Liver (tissue), 9 donors: Measurements from ENCODE around the gene NFIA. TPM values are rescaled to one million over a fixed set of nuclear protein-coding genes. Genes with fewer than 3 reads are reported as not detected.
A peak's percentile ranks its signal among the peaks of the same experiment; 100 is the strongest.

Experiments used
- DNase-seq: peaks from one replicate; pipeline ENCODE4 v3.0.0-alpha.2; 2017; ENCODE audit warnings: low spot score
- H3K27ac ChIP-seq, 2 donors: one replicate each; pipeline ENCODE4 v1.7.0; 2013; ENCODE audit warnings: inconsistent platforms in 2 of 2, low read length in 2 of 2, control low read depth in 1 of 2, low read depth in 1 of 2, mild to moderate bottlenecking in 1 of 2
- H3K27me3 ChIP-seq, 4 donors: one replicate each; pipeline versions ENCODE4 v1.6.1 to v1.7.0; 2013; ENCODE audit warnings: low read length in 3 of 4, inconsistent platforms in 1 of 4, mild to moderate bottlenecking in 1 of 4, moderate library complexity in 1 of 4; ENCODE audit not compliant: control insufficient read depth in 4 of 4, insufficient read depth in 4 of 4
- H3K36me3 ChIP-seq, 4 donors: one replicate each; pipeline versions ENCODE4 v1.6.1 to v1.7.0; 2013; ENCODE audit warnings: low read length in 3 of 4, mild to moderate bottlenecking in 3 of 4, low read depth in 1 of 4, moderate library complexity in 1 of 4; ENCODE audit not compliant: control insufficient read depth in 4 of 4, insufficient read depth in 3 of 4
- H3K4me1 ChIP-seq, 4 donors: one replicate each; pipeline versions ENCODE4 v1.6.1 to v1.7.0; 2013; ENCODE audit warnings: low read length in 3 of 4, mild to moderate bottlenecking in 3 of 4, moderate library complexity in 1 of 4; ENCODE audit not compliant: control insufficient read depth in 4 of 4, insufficient read depth in 4 of 4
- H3K4me3 ChIP-seq, 3 donors: one replicate each; pipeline versions ENCODE4 v1.6.1 to v1.7.0; 2013; ENCODE audit warnings: low read length in 3 of 3, control low read depth in 1 of 3, low read depth in 1 of 3, mild to moderate bottlenecking in 1 of 3
- H3K9ac ChIP-seq, 2 donors: one replicate each; pipeline ENCODE4 v1.7.0; 2013; ENCODE audit warnings: low read length in 2 of 2, mild to moderate bottlenecking in 2 of 2, moderate library complexity in 2 of 2, control low read depth in 1 of 2, low read depth in 1 of 2
- H3K9me3 ChIP-seq, 4 donors: one replicate each; pipeline versions ENCODE4 v1.6.1 to v1.7.0; 2013; ENCODE audit warnings: low read length in 3 of 4; ENCODE audit not compliant: control insufficient read depth in 4 of 4
- FOXA1 ChIP-seq: IDR thresholded peaks from 2 replicates; pipeline ENCODE4 v1.6.1; 2016; ENCODE audit warnings: antibody characterized with exemption
- HNF4G ChIP-seq: IDR thresholded peaks from 2 replicates; pipeline ENCODE4 v1.6.1; 2016; ENCODE audit warnings: antibody characterized with exemption
- JUND ChIP-seq, 2 donors: IDR thresholded peaks; 2 replicates each; pipeline ENCODE4 v1.6.1; 2016; ENCODE audit warnings: antibody characterized with exemption in 2 of 2
- NR2F2 ChIP-seq: IDR thresholded peaks from 2 replicates; pipeline ENCODE4 v1.6.1; 2016; ENCODE audit warnings: antibody characterized with exemption
- RXRA ChIP-seq, 2 donors: IDR thresholded peaks; 2 replicates each; pipeline ENCODE4 v1.6.1; 2017 to 2018; ENCODE audit warnings: antibody characterized with exemption in 2 of 2, mild to moderate bottlenecking in 1 of 2
- SP1 ChIP-seq: IDR thresholded peaks from 2 replicates; pipeline ENCODE4 v1.6.1; 2018; ENCODE audit warnings: antibody characterized with exemption, mild to moderate bottlenecking
- TAF1 ChIP-seq: conservative IDR thresholded peaks from 2 replicates; pipeline ENCODE4 v1.6.1; 2016; ENCODE audit warnings: antibody characterized with exemption, mild to moderate bottlenecking
- YY1 ChIP-seq: IDR thresholded peaks from 2 replicates; pipeline ENCODE4 v1.6.1; 2016; ENCODE audit warnings: antibody characterized with exemption, mild to moderate bottlenecking
- WGBS: extraction: QIAGEN DNeasy Blood & Tissue Kit; methylation state at CpG from one replicate; pipeline ENCODE4 v1.1.7; 2013; 5-methylcytosine and 5-hydroxymethylcytosine counted together
- polyA plus RNA-seq, 2 donors: library from polyadenylated mRNA; stranded (reverse) in 1 of 2; unstranded in 1 of 2; fragments of 200-250 nt in 1 of 2; fragments of >200 nt in 1 of 2; fragmentation: Nextera tagmentation in 1 of 2; extraction: Ambion mirVana in 1 of 2; gene quantifications; one replicate each; pipeline versions ENCODE4 v1.2.1 to v1.2.3, GENCODE V29; 2013 to 2015
- total RNA-seq, 2 donors: library from RNA; depleted of rRNA; stranded (reverse); fragments of >200 nt; gene quantifications; one replicate each; pipeline ENCODE4 v1.2.3, GENCODE V29; 2014
- TF ChIP-seq, protein P1 (sequence below): fragments of 150-350 bp; IDR thresholded peaks from 2 replicates; pipeline ENCODE4 v1.5.1; 2017; ENCODE audit warnings: improper control_type of control experiment, low read depth, low read length; ENCODE audit not compliant: missing input control
- TF ChIP-seq, protein P2 (sequence below): IDR thresholded peaks from 2 replicates; pipeline ENCODE4 v1.6.1; 2016; ENCODE audit warnings: antibody characterized with exemption
- TF ChIP-seq, protein P3 (sequence below): IDR thresholded peaks from 2 replicates; pipeline ENCODE4 v1.6.1; 2016; ENCODE audit warnings: antibody characterized with exemption
- TF ChIP-seq, protein P4 (sequence below): IDR thresholded peaks from 2 replicates; pipeline ENCODE4 v1.6.1; 2016; ENCODE audit warnings: antibody characterized with exemption
- donor health status: healthy.
- donor health status: healthy.
- donor health status: healthy.
- donor health status: healthy.
- donor health status: healthy.

NFIA gene
- total and polyA plus RNA-seq, 4 donors, result 6.8 to 53.7 (median 22.2) TPM

DNA sequence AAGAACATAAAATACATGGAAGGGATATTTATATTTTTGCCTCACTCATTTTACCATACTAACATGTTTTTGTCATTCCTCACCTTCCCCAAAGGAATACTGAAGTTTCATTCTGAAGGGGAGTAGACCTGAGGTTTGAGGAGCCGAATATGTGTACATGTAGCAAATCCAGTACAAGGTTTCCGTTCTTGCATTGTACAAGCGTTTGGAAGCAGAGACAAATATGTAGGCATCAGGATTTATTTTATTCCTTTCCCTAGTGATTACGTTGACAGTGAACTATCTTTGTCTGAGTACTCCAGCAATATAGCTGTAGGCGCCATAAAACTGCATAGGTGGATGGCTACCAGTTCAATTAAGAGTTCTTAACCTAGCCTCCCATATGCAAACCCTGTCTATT, 191.5 kb downstream of the NFIA start:
- 96% methylated on average over 5 of the region's 5 CpGs for WGBS
- Histone ChIP-seq H3K27ac (no peak overlapping the region), H3K4me1 (peaks cover 0 to 5% (median 3%) of the 10 kb centered on the region in 4 donors)

DNA sequence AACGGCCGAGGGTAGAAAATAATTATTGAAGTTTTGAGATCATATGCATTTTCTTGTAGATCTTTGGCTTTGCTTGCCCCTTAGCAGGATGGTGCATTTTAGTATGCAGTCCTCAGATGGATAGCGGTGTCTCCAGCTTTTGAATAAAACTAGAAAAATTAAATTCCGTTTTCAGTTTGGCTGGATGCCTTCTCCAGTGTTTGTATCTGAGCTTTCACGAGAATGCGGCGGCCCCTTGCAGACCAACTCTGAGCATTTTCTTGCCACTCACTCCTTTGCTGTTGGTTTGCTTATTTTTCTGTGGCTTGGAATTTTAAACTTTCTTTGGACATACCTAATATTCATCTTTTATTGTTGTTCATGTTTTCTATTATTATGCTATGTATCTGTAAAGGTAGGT, 192.6 kb downstream of the NFIA start:
- Histone ChIP-seq H3K9me3 (no peaks in the 10 kb centered on the region), H3K9ac (no peak overlapping the region), H3K27ac (no peak overlapping the region), H3K36me3 (no peaks in the 10 kb centered on the region), H3K27me3 (no peaks in the 10 kb centered on the region), H3K4me3 (no peak overlapping the region), H3K4me1 (peaks cover 0 to 5% (median 1%) of the 10 kb centered on the region in 4 donors)
- 87% methylated on average over 7 of the region's 7 CpGs for WGBS
- no peak for DNase-seq
- TF ChIP-seq YY1, result no peak
- TF ChIP-seq, protein P1, sequence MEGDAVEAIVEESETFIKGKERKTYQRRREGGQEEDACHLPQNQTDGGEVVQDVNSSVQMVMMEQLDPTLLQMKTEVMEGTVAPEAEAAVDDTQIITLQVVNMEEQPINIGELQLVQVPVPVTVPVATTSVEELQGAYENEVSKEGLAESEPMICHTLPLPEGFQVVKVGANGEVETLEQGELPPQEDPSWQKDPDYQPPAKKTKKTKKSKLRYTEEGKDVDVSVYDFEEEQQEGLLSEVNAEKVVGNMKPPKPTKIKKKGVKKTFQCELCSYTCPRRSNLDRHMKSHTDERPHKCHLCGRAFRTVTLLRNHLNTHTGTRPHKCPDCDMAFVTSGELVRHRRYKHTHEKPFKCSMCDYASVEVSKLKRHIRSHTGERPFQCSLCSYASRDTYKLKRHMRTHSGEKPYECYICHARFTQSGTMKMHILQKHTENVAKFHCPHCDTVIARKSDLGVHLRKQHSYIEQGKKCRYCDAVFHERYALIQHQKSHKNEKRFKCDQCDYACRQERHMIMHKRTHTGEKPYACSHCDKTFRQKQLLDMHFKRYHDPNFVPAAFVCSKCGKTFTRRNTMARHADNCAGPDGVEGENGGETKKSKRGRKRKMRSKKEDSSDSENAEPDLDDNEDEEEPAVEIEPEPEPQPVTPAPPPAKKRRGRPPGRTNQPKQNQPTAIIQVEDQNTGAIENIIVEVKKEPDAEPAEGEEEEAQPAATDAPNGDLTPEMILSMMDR, result no peak
- TF ChIP-seq, protein P2, sequence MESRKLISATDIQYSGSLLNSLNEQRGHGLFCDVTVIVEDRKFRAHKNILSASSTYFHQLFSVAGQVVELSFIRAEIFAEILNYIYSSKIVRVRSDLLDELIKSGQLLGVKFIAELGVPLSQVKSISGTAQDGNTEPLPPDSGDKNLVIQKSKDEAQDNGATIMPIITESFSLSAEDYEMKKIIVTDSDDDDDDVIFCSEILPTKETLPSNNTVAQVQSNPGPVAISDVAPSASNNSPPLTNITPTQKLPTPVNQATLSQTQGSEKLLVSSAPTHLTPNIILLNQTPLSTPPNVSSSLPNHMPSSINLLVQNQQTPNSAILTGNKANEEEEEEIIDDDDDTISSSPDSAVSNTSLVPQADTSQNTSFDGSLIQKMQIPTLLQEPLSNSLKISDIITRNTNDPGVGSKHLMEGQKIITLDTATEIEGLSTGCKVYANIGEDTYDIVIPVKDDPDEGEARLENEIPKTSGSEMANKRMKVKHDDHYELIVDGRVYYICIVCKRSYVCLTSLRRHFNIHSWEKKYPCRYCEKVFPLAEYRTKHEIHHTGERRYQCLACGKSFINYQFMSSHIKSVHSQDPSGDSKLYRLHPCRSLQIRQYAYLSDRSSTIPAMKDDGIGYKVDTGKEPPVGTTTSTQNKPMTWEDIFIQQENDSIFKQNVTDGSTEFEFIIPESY, result no peak
- TF ChIP-seq TAF1, result no peak
- TF ChIP-seq SP1, result no peak
- TF ChIP-seq FOXA1, result no peak
- no peak for TF ChIP-seq JUND (IDR thresholded peaks at IDR 0.05)
- no peak for TF ChIP-seq HNF4G
- TF ChIP-seq RXRA (IDR thresholded peaks at IDR 0.05), result no peak
- TF ChIP-seq, protein P3, sequence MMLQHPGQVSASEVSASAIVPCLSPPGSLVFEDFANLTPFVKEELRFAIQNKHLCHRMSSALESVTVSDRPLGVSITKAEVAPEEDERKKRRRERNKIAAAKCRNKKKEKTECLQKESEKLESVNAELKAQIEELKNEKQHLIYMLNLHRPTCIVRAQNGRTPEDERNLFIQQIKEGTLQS, result no peak
- TF ChIP-seq, protein P4, sequence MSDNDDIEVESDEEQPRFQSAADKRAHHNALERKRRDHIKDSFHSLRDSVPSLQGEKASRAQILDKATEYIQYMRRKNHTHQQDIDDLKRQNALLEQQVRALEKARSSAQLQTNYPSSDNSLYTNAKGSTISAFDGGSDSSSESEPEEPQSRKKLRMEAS, result no peak

More for the DNA sequence above, 191.5 kb downstream of the NFIA start:
- H3K36me3 ChIP-seq, result no peaks in the 10 kb centered on the region
- no peak overlapping the region for H3K4me3 ChIP-seq
- DNase-seq, result no peak
- no peaks in the 10 kb centered on the region for H3K27me3 ChIP-seq
- TF ChIP-seq TAF1, result no peak
- TF ChIP-seq, protein P4, result no peak
- no peaks in the 10 kb centered on the region for H3K9me3 ChIP-seq
- no peak overlapping the region for H3K9ac ChIP-seq

DNA sequence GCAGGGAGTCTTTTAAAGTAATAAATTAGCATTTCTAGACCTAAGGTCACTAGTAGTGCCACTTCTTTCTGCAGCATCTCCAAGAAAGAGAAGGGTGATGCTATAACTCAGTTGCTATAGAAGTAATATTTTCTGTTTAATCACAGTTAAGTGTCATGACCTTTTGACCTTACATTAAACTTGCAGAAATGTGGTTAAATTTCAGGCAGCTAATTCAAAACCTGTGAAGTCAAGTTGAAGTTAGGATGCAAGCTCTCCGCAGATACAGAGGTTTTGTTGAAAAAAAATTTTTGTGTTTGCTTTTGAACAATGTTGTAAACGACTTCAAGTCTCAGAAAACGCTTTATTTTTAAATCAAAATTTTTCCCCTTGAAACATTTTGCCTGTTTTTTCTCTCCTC, 193.9 kb downstream of the NFIA start:
- TF ChIP-seq NR2F2 (peak; percentile 44), YY1 (no peak)
- peaks cover 0 to 5% (median 1%) of the 10 kb centered on the region in 4 donors for H3K4me1 ChIP-seq
- H3K36me3 ChIP-seq, result no peaks in the 10 kb centered on the region
- H3K27me3 ChIP-seq, result no peaks in the 10 kb centered on the region
- 83% methylated on average over 3 of the region's 3 CpGs for WGBS
- no peak overlapping the region for H3K4me3 ChIP-seq
- DNase-seq, result no peak
- no peaks in the 10 kb centered on the region for H3K9me3 ChIP-seq
- H3K9ac ChIP-seq, result no peak overlapping the region
- no peak overlapping the region for H3K27ac ChIP-seq
